ENCODE results near the gene SDSL.

Gene SDSL

GRCh38 chr12:113427882-113428281 lies 5.7 kb downstream of the SDSL start (continued):
- TF ChIP-seq REST (tag by site-specific recombination; IDR thresholded peaks at IDR 0.05) = peak; percentile 80
- no peak for TF ChIP-seq ZNF776 (tag by site-specific recombination; IDR thresholded peaks at IDR 0.05; ENCODE audit: borderline replicate concordance)
- no peak for TF ChIP-seq OVOL3 (tag by site-specific recombination; IDR thresholded peaks at IDR 0.05)
- 0 out of 2 replicates have a peak, but pooled peaks have one; percentile 18 for TF ChIP-seq ZFHX2 (tag by site-specific recombination; conservative IDR thresholded peaks at IDR 0.05)
- TF ChIP-seq, protein P1, sequence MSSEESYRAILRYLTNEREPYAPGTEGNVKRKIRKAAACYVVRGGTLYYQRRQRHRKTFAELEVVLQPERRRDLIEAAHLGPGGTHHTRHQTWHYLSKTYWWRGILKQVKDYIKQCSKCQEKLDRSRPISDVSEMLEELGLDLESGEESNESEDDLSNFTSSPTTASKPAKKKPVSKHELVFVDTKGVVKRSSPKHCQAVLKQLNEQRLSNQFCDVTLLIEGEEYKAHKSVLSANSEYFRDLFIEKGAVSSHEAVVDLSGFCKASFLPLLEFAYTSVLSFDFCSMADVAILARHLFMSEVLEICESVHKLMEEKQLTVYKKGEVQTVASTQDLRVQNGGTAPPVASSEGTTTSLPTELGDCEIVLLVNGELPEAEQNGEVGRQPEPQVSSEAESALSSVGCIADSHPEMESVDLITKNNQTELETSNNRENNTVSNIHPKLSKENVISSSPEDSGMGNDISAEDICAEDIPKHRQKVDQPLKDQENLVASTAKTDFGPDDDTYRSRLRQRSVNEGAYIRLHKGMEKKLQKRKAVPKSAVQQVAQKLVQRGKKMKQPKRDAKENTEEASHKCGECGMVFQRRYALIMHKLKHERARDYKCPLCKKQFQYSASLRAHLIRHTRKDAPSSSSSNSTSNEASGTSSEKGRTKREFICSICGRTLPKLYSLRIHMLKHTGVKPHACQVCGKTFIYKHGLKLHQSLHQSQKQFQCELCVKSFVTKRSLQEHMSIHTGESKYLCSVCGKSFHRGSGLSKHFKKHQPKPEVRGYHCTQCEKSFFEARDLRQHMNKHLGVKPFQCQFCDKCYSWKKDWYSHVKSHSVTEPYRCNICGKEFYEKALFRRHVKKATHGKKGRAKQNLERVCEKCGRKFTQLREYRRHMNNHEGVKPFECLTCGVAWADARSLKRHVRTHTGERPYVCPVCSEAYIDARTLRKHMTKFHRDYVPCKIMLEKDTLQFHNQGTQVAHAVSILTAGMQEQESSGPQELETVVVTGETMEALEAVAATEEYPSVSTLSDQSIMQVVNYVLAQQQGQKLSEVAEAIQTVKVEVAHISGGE (tag by site-specific recombination; conservative IDR thresholded peaks at IDR 0.05; ENCODE audit: low read depth) = no peak
- no peak for TF ChIP-seq ZXDB (tag by site-specific recombination; IDR thresholded peaks at IDR 0.05)
- no peak for TF ChIP-seq SETDB1 (IDR thresholded peaks at IDR 0.05; ENCODE audit: insufficient read length, low read length)
- no peak for TF ChIP-seq ZNF398 (tag by site-specific recombination; IDR thresholded peaks at IDR 0.05)

DNA sequence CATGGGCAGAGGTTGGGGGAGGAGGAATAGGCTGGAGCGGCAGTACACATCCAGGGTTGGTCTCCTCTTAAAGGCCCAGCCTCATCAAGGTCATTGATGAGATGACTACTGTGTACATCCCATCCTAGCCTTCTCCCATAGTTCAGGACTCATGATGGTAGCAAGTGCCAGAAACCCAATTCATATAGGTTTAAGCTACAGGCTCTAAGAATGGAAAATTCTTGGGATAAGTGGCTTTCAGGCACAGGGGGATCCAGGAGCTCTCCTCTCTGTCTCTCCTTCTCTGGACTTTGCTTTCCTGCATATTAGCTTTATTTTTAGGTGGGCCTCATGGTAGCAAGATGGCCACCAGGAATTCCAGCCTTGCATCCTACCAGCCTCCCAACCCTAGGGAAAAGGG lies 6.3 kb downstream of the SDSL start:
- TF ChIP-seq ZNF362 (tag by site-specific recombination; IDR thresholded peaks at IDR 0.05) (no peak), ZNF37A (tag by site-specific recombination; IDR thresholded peaks at IDR 0.05) (no peak), ZNF600 (tag by site-specific recombination; IDR thresholded peaks at IDR 0.05) (no peak), ZNF223 (tag by site-specific recombination; IDR thresholded peaks at IDR 0.05) (no peak), ZNF610 (tag by site-specific recombination; IDR thresholded peaks at IDR 0.05; ENCODE audit: borderline replicate concordance) (no peak), ZIC2 (tag by site-specific recombination; IDR thresholded peaks at IDR 0.05) (no peak), HOXC10 (CRISPR knock-in tag; IDR thresholded peaks at IDR 0.05) (no peak), ZNF830 (tag by site-specific recombination; IDR thresholded peaks at IDR 0.05; ENCODE audit: low read depth) (no peak), BCL11B (tag by site-specific recombination; IDR thresholded peaks at IDR 0.05; ENCODE audit: low read depth) (no peak), SCRT1 (tag by site-specific recombination; IDR thresholded peaks at IDR 0.05; ENCODE audit: borderline replicate concordance) (no peak), SP3 (tag by site-specific recombination; IDR thresholded peaks at IDR 0.05) (no peak), ZNF670 (tag by site-specific recombination; IDR thresholded peaks at IDR 0.05; ENCODE audit: low read depth) (no peak), ZSCAN4 (tag by site-specific recombination; IDR thresholded peaks at IDR 0.05) (no peak), ZNF24 (tag by site-specific recombination; IDR thresholded peaks at IDR 0.05) (no peak), ZNF416 (tag by site-specific recombination; IDR thresholded peaks at IDR 0.05) (no peak), ZNF221 (tag by site-specific recombination; IDR thresholded peaks at IDR 0.05; ENCODE audit: borderline replicate concordance) (no peak), ZNF660 (tag by site-specific recombination; IDR thresholded peaks at IDR 0.05) (no peak), WT1 (tag by site-specific recombination; IDR thresholded peaks at IDR 0.05) (no peak)
- Histone ChIP-seq H3K27ac (ENCODE audit: extremely low read depth, low read depth, low read length) (no peak overlapping the region), H3K4me1 (ENCODE audit: control insufficient read depth, insufficient read depth, low read length) (no peaks in the 10 kb centered on the region), H3K4me3 (ENCODE audit: low read depth, low read length) (no peak overlapping the region), H3K36me3 (ENCODE audit: control insufficient read depth in 2 of 2, insufficient read depth in 1 of 2, low read length in 2 of 2) (peaks cover 0 to 4% of the 10 kb centered on the region in 2 experiments; a peak in 1 of 3 replicates), H3K9me3 (ENCODE audit: control insufficient read depth, insufficient read depth, low read depth, low read length) (no peaks in the 10 kb centered on the region)
- ChIA-PET CTCF (no interaction called here), POLR2A (no interaction called here)

Measured in HEK293 (cell line).